HG03135 (cell line): Measurements from ENCODE around the gene VCP.
A peak's percentile ranks its signal among the peaks of the same experiment; 100 is the strongest.

Experiments used
- ATAC-seq: cut with Tn5 transposase; IDR thresholded peaks from one replicate; pipeline ENCODE4 v1.9.1; 2021; ENCODE audit warnings: mild to moderate bottlenecking, moderate library complexity; ENCODE audit not compliant: unreplicated experiment

The VCP gene

DNA sequence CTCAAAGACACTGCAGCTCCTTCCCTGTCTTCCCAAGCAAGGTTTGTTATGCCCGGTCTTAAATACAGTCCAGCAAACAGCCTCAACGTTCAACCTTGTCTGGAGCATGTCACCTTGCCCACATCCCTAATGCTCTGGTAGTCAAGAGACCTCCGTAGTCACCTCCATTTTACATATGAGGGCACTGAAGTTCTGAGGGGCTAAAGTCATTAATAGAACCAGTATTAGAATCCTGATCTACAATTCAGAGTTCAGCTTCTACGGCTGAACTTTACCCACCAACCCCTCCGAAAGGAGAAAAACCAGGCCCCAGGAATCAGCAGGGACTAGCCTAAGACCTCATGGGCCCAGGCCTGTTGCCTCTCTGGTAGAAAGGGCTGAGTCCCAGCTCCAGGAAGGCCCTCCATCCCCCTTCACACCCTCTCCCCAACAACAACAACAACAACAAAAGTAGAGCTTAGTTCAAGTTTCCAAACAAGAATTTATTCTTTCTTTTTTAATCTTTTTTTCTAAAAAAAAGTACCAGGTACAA, 31.3 kb upstream of the VCP start:
- no peak for ATAC-seq

DNA sequence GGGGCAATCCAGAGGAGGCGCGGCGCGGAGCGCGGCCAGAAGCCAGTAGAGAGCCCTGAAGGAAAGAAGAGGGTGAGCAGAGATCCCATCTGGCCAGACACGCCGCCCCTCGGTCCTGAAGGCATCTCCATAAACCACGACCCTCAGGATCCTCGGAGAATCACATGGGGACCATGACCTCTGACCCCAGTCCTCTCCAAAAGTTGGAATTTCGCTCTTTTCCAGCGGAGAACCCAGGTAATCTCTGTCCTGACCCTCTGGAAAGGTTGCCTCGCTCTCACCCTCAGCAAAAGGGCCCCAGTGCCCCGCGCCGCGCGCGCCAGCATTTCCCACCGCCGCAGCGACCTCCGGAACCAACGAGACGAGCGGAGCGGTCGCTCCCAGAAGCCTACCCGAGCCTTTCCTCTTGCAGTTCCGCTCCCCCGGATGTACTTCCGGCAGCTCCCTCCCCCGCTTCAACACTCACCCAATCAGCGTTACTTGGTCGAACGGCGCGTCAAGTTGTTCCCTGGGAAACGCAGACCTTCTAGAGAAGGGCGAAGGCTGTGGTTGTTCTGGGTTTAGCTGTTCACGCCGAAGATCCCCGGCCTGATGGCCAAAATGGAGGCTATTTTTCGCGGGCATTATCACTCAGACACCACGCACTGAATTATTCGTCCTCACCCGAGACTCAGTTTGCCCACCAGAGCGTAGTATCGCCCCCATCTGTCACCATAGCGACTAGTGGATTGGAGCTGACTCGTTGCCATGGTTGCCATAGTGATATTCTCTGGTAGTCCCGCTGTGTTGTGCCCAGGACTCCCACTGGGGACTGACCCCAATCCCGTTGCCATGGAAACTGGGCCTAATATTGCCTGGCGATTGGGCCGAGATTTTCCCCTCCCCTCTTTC, 30.6 kb upstream of the VCP start, which contains the start of gene STOML2:
STOML2 (minus strand) TSS at position 363 of the 891 bp plus-strand sequence; CDS start at position 326, 37 bp downstream.
- ATAC-seq, result peak; percentile 89

GRCh38 chr9:35102465-35102768, 30.0 kb upstream of the VCP start:
- ATAC-seq, result peak; percentile 3

GRCh38 chr9:35097573-35097972, 25.1 kb upstream of the VCP start:
- ATAC-seq, result no peak

- peak; percentile 82 for ATAC-seq
These were observed 23.8 kb upstream of the VCP start, which contains the start of gene PIGO for GRCh38 chr9:35096035-35096849. TSS of gene PIGO (minus strand) at chr9:35096591. CDS start at chr9:35095565, 1,026 bp downstream.

GRCh38 chr9:35091536-35091935, 19.1 kb upstream of the VCP start:
- no peak for ATAC-seq

- ATAC-seq, result no peak
These were observed 17.0 kb upstream of the VCP start for GRCh38 chr9:35089434-35089833.

DNA sequence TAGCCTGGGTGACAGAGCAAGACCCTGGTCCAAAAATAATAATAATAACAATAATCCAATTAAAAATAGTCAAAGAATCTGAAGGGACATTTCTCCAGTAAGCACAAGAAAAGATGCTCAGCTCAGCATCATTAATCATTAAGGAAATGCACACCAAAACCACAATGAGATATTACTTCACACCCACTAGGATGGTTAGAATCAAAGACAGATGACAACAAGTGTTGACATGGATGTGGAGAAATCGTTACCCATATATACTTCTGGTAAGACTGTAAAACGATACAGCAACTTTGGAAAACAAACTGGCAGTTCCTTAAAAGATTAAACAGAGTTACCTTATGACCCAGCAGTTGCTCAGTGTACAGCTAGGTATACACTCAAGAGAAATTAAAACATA, 12.7 kb upstream of the VCP start:
- no peak for ATAC-seq

- peak; percentile 80 for ATAC-seq
These were observed 7.3 kb upstream of the VCP start, which contains the start of gene FANCG for GRCh38 chr9:35079426-35080341. TSS of gene FANCG (minus strand) at chr9:35079942. CDS start at chr9:35079524, 418 bp downstream.

- ATAC-seq, result no peak
These were observed 6.6 kb upstream of the VCP start for GRCh38 chr9:35079041-35079425.

- no peak for ATAC-seq
These were observed 5.6 kb upstream of the VCP start for GRCh38 chr9:35078066-35078465.

- ATAC-seq, result no peak
These were observed 4.4 kb upstream of the VCP start for GRCh38 chr9:35076848-35077247.

DNA sequence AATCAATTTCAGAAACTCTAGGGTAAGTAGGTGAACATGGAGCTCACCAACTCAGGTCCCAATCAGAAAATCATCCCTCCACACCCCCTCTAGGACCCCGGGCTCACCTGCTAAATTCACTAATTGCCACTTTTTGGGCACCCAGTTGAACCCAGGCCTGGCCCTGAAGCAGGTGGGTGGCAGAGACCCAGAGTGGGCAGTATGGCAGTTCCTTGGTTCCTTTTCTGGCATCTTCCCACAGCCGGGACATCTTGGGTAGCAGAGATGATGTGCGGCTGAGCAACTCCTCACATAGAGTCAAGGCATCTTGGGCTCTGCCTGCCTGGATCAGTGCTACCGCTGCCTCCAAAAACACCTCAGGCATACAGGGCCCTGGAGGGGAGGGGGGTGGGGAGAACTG, 2.9 kb upstream of the VCP start:
- ATAC-seq, result no peak

GRCh38 chr9:35074791-35075190, 2.4 kb upstream of the VCP start:
- ATAC-seq, result no peak

DNA sequence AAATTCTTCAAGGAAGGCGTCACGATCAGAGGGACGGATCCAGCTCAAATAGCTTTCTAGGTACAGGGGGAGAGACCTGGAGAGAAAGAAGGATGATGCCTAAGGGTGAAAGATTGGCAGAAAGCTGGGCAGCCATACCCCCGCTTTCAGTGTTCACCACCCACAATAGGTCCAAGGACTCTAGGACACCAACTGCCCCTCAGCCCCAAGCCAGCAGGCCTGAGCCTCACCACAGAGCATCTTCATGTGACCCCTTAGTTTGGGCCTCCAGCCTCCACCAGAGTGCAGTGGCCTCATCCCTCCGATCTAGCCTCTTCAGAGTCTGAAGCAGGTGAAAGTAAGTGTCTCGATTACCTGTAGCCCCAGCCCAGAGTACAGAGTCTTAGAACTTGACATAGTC, 1.7 kb upstream of the VCP start:
- no peak for ATAC-seq

DNA sequence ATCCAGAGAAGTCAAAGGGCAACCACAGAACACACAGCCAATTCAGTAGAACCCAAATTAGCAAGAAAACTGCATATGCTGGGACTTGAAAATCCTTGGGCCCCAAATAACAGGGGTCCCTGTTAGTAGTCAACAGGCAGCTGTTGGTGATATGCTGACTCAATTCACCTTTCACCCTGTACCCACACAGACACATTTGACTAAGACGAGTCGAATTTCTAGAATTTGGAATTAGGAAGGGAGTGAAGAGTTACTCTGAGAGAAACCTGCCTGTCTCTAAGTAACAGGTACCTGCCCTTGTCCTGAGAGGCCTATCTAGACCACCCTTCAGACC, 821 bp upstream of the VCP start:
- no peak for ATAC-seq

- ATAC-seq, result peak; percentile 63
These were observed 488 bp downstream of the VCP start for GRCh38 chr9:35071814-35072460.

DNA sequence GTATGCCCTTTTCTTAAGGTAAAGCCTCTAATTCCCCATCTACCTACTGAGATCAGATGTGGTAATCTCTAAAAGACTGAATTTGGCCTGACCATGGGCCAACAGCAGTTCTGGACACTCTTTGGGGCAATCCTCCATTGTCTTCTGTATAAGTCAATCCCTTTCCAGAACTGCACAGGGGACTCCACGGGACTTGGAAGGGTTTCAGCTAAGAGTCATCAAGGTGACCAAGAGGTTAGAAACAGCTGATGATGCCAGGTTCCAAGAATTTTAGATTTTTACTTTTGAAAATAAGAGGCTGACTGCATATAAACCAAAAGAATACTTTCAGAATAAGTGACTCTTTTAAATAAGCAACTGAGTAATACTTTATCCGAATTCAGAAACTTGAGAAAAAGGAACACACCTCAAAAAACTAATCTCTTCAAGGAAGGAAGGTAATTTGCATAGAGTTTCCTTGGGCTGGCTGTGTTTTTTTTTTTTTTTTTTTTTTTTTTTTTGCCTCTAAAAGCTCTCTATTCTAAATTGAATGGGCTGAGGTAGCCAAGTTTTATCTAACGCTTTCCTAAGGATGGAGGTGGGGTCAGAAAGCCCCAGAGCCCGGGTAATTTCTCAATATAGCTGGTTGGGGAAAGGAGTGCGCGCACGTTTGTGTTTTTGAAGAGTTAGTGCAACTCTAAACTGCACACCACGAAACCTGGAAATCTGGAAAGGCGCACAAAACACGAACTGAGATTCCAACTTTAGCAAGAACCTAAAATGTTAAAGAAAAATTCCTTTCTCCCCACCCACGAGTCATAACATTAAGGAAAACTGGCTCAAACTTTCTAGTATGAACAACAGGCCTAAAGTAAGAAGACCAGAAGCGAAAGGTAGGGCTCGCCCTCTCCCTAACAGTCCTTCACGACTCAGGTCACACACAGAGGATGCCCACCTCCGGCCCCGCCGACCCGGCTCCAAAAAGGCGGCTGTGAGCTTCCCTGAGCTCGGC, 1.3 kb downstream of the VCP start:
- no peak for ATAC-seq

DNA sequence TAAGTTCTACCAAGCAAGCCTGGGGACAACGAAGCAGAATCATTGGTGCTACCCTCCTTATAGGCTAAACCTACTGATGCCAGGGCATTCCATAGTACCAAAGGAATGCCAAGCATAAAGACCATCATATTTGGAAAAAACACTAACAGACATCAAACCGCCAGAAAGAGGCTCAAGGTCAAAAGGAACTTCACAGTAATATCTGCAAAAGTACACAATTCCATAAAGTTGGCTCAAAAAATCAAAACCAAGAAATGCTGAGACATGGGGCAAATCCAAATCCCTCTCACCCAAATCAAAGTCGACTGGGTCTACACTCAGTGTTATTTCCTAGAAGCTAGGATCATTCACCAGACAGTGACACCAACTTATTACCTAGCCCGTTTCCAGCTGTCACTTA, 3.4 kb downstream of the VCP start:
- no peak for ATAC-seq
